Vagina (tissue), 2 donors: ENCODE data around the gene LRRC3B. TPM values are rescaled to one million over a fixed set of nuclear protein-coding genes. Genes with fewer than 3 reads are reported as not detected.

Source experiments
- DNase-seq, 2 donors: peaks; one replicate each; pipeline ENCODE4 v3.0.0-alpha.2; 2017; ENCODE audit errors: extremely low spot score in 2 of 2
- H3K27ac ChIP-seq: fragments of 200-600 bp; sonication (generic); one replicate; pipeline ENCODE4 v1.5.1; 2019
- H3K27me3 ChIP-seq: fragments of 200-600 bp; sonication (generic); one replicate; pipeline ENCODE4 v1.5.1; 2019
- H3K36me3 ChIP-seq, 2 donors: fragments of 200-600 bp; sonication (generic); one replicate each; pipeline ENCODE4 v1.5.1; 2017 to 2019
- H3K4me1 ChIP-seq: fragments of 200-600 bp; sonication (generic); one replicate; pipeline ENCODE4 v1.5.1; 2019
- H3K4me3 ChIP-seq, 2 donors: fragments of 200-600 bp; sonication (generic); 1 replicate in 1 of 2; 2 replicates in 1 of 2; pipeline ENCODE4 v1.5.1; 2016 to 2019
- H3K9me3 ChIP-seq: fragments of 200-600 bp; sonication (generic); one replicate; pipeline ENCODE4 v1.5.1; 2019
- POLR2A ChIP-seq, 2 donors: fragments of 450-650 bp; IDR thresholded peaks; one replicate each; pipeline ENCODE4 v1.6.1; 2017; ENCODE audit warnings: antibody characterized with exemption in 2 of 2, mild to moderate bottlenecking in 2 of 2, moderate library complexity in 2 of 2
- POLR2AphosphoS5 ChIP-seq, 2 donors: sonication (generic); formaldehyde crosslinking; IDR thresholded peaks; one replicate each; pipeline ENCODE4 v1.9.0; 2017; ENCODE audit warnings: antibody characterized with exemption in 2 of 2, mild to moderate bottlenecking in 2 of 2, low read depth in 1 of 2; ENCODE audit not compliant: insufficient read depth in 1 of 2
- intact Hi-C: fragments of 100-400 bp; cut with DNase I; formaldehyde crosslinking; loops from one replicate; pipeline ENCODE4 v1.15.1; 2023
- total RNA-seq: library from RNA; depleted of rRNA; stranded (reverse); fragments of >200 nt; gene quantifications from one replicate; pipeline ENCODE4 v1.2.3, GENCODE V29; 2016
- TF ChIP-seq, protein P1 (sequence below), 3 experiments: fragments of 450-650 bp in 2 of 3; fragments of 200-600 bp in 1 of 3; sonication (generic) in 1 of 3; IDR thresholded peaks; one replicate each; pipeline ENCODE4 v1.5.1; 2017 to 2019; ENCODE audit warnings: antibody characterized with exemption in 3 of 3, mild to moderate bottlenecking in 2 of 3, moderate library complexity in 2 of 3

The LRRC3B gene
- total RNA-seq, 1 donor from 2014 or later: 0.74 TPM

DNA sequence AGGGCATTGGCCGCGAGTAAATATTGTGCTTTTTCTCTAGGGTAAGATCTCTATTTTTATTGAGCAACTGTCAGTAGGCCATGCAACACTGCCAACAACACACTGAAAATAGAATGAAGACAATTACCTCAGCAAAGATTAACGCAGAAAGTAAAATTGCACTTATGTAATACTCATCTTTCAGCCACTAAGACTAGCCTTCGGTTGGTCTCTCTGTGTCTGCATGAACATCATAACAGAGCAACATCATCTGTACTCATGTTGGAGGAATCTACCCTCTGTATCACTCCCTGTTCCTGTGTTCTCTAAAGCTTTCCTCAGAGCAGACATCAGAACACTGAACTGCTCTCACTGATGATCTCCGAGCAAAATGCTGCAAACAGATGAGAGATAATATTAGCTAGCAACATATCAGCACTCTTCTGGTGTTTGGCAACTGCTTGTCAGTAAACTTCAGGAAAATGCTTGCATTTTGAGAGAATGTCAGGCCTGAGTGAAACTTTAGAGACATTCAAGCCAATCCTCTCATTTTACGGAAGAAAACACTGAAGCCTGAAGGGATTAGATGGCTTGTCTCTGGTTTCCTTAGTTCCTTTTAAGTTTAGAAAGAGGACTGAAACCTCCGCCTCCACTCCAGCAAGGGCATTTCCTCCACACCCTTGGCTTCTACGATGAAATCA, 8.4 kb upstream of the LRRC3B start:
- intact Hi-C loops: no loop called here
- Histone ChIP-seq H3K9me3 (no peaks in the 10 kb centered on the region), H3K27ac (no peak overlapping the region), H3K27me3 (no peaks in the 10 kb centered on the region), H3K4me3 (no peak overlapping the region), H3K4me1 (no peaks in the 10 kb centered on the region), H3K36me3 (no peaks in the 10 kb centered on the region)
- TF ChIP-seq, protein P1, sequence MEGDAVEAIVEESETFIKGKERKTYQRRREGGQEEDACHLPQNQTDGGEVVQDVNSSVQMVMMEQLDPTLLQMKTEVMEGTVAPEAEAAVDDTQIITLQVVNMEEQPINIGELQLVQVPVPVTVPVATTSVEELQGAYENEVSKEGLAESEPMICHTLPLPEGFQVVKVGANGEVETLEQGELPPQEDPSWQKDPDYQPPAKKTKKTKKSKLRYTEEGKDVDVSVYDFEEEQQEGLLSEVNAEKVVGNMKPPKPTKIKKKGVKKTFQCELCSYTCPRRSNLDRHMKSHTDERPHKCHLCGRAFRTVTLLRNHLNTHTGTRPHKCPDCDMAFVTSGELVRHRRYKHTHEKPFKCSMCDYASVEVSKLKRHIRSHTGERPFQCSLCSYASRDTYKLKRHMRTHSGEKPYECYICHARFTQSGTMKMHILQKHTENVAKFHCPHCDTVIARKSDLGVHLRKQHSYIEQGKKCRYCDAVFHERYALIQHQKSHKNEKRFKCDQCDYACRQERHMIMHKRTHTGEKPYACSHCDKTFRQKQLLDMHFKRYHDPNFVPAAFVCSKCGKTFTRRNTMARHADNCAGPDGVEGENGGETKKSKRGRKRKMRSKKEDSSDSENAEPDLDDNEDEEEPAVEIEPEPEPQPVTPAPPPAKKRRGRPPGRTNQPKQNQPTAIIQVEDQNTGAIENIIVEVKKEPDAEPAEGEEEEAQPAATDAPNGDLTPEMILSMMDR (IDR thresholded peaks at IDR 0.05): no peak
- TF ChIP-seq POLR2AphosphoS5 (IDR thresholded peaks at IDR 0.05; ENCODE audit: insufficient read depth in 1 of 2, low read depth in 1 of 2): no peak
- TF ChIP-seq POLR2A (IDR thresholded peaks at IDR 0.05): no peak
- DNase-seq: no peak

DNA sequence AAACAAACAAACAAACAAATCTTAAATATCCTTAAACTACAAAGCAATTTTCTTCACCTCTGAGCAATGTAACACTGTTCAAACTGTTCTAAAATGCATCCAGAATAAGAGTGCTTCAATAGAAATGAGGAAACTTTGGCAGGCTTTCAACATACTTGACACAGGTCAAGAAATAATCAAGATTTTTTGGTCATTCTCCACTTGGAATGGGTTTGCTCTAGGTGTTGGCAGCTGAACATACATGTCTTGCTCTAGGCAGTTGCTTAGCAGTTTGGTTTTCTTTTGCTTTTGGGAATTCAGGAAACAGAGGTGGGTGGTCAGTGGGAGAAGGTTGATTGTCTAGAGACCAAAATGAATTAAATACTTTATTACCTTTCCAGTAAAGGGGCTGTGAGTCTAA, 1.4 kb upstream of the LRRC3B start:
- no peak overlapping the region for H3K4me3 ChIP-seq
- H3K9me3 ChIP-seq: no peaks in the 10 kb centered on the region
- H3K27me3 ChIP-seq: no peaks in the 10 kb centered on the region
- H3K4me1 ChIP-seq: peaks cover 8% of the 10 kb centered on the region
- no peak for TF ChIP-seq POLR2A (IDR thresholded peaks at IDR 0.05)
- no peak for TF ChIP-seq POLR2AphosphoS5 (IDR thresholded peaks at IDR 0.05; ENCODE audit: insufficient read depth in 1 of 2, low read depth in 1 of 2)
- TF ChIP-seq, protein P1 (IDR thresholded peaks at IDR 0.05): no peak
- intact Hi-C loops: no loop called here
- DNase-seq: no peak
- no peaks in the 10 kb centered on the region for H3K36me3 ChIP-seq
- no peak overlapping the region for H3K27ac ChIP-seq

DNA sequence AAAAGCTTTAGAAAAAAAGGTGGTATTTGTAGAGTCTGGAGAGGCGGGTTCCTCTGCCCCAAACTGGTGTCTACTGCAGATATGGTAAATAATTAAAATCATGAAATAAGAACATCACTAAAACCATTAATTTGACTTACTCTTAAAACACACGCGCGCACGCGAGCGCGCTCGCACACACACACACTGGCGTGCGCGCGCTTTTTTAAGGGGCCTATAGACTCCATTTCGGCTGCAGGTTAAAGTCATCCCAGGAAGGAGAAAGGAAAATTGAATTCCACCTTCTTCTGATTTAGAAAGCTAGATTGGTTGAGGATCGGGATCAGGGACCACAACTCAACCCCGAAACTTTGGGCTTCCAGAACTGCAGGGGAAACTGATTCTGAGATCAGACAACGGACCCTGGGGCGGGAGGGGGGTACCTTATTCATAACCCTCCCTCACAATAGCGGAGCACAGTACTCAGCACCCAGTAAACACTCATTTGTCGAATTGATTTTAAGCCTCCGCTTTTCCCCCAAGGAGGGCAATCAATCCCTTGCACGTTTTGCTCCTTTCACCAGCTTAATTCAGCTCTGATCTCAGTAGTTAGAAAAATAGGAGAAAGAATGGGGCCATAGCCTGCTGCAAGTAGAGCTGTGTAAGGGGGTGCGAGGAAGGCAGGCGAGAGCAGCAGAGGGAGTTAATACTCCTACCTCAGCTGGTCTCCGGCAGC, 509 bp upstream of the LRRC3B start:
- no peak overlapping the region for H3K27ac ChIP-seq
- intact Hi-C loops: no loop called here
- DNase-seq: no peak
- H3K9me3 ChIP-seq: no peaks in the 10 kb centered on the region
- H3K36me3 ChIP-seq: no peaks in the 10 kb centered on the region
- peaks cover 8% of the 10 kb centered on the region for H3K4me1 ChIP-seq
- H3K4me3 ChIP-seq: peak overlapping the region in 1 of 2 donors; percentile 38
- no peaks in the 10 kb centered on the region for H3K27me3 ChIP-seq
- TF ChIP-seq, protein P1 (IDR thresholded peaks at IDR 0.05): no peak
- TF ChIP-seq POLR2A (IDR thresholded peaks at IDR 0.05) (no peak), POLR2AphosphoS5 (IDR thresholded peaks at IDR 0.05; ENCODE audit: insufficient read depth in 1 of 2, low read depth in 1 of 2) (no peak)

DNA sequence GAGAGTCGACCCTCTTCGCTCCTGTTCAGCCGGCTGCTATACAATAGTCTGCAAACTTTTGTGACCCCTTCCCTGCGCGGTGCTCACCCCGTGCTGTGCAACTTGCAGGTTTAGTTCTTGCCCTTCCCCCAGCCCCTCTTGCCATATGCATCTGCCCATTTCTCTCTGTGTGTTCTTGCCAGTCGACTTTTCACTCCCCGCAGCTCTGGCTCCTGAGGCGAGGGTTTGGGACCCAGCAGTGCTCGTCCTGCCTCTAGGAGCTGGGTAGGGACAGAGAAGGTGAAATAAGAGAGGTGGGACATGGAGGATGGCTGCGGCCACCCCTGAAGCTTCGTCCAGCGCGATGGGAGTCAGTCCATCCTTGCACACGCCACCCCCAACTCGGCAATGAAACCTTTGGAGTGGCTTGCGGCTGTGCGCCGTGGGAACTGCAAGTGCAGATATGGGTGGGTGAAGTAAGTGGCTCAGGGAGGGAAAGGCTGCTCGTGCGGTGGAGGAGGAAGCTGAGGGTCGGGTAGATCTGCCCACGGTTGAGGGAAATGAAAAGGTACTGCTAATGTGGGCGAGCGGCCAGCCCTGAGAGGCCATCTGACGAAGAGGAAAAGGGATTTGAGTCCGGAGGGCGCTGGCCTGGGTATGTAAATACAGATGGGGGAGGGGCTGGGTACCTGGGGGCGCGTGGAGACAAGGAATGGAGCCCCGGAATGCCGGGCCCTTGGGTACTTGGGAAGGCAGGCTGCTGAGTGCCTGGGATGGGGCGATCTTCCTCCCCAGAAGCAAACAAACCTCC, 1.0 kb downstream of the LRRC3B start:
- H3K4me1 ChIP-seq: peaks cover 8% of the 10 kb centered on the region
- DNase-seq: no peak
- no peaks in the 10 kb centered on the region for H3K36me3 ChIP-seq
- no peaks in the 10 kb centered on the region for H3K27me3 ChIP-seq
- peak overlapping the region in 1 of 2 donors; percentile 38 for H3K4me3 ChIP-seq
- H3K9me3 ChIP-seq: no peaks in the 10 kb centered on the region
- intact Hi-C loops: no loop called here
- H3K27ac ChIP-seq: no peak overlapping the region
- TF ChIP-seq, protein P1 (IDR thresholded peaks at IDR 0.05): no peak
- TF ChIP-seq POLR2A (IDR thresholded peaks at IDR 0.05) (no peak), POLR2AphosphoS5 (IDR thresholded peaks at IDR 0.05; ENCODE audit: insufficient read depth in 1 of 2, low read depth in 1 of 2) (no peak)
